Measurements from ENCODE around the gene GAK.
"Not testable (repeated sequence)": the region's sequence is repeated elsewhere in the genome, so short reads cannot be mapped to it uniquely, and the experiment has no call there.

The GAK gene

GRCh38 chr4:931960-932712 is at the start of gene GAK, which contains the start of gene TMEM175:
Gene GAK, minus strand, starts transcription at chr4:932316. Its CDS starts 129 bp downstream, at chr4:932187.
Gene TMEM175, plus strand, starts transcription at chr4:932460. Its CDS starts 15,280 bp downstream, at chr4:947740.
- DNase-seq = peak; percentile 95 to 97

GRCh38 chr4:978957-979701 is 47.0 kb upstream of the GAK start:
- DNase-seq = no peak

DNA sequence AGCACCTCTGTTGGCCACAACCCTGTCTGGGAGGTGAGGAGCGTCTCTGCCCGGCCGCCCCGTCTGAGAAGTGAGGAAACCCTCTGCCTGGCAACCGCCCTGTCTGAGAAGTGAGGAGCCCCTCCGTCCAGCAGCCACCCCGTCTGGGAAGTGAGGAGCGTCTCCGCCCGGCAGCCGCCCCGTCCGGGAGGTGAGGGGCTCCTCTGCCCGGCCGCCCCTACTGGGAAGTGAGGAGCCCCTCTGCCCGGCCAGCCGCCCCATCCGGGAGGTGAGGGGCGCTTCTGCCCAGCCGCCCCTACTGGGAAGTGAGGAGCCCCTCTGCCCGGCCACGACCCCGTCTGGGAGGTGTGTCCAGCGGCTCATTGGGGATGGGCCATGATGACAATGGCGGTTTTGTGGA is 43.9 kb upstream of the GAK start:
- not testable (repeated sequence) for DNase-seq

- no peak for DNase-seq
Observed at GRCh38 chr4:974668-975067, 42.6 kb upstream of the GAK start.

GRCh38 chr4:973431-974397 is 41.6 kb upstream of the GAK start, which contains the start of gene DGKQ:
Gene DGKQ, minus strand, starts transcription at chr4:973569. Its CDS starts 87 bp downstream, at chr4:973482.
- peak; percentile 87 to 88 for DNase-seq

DNA sequence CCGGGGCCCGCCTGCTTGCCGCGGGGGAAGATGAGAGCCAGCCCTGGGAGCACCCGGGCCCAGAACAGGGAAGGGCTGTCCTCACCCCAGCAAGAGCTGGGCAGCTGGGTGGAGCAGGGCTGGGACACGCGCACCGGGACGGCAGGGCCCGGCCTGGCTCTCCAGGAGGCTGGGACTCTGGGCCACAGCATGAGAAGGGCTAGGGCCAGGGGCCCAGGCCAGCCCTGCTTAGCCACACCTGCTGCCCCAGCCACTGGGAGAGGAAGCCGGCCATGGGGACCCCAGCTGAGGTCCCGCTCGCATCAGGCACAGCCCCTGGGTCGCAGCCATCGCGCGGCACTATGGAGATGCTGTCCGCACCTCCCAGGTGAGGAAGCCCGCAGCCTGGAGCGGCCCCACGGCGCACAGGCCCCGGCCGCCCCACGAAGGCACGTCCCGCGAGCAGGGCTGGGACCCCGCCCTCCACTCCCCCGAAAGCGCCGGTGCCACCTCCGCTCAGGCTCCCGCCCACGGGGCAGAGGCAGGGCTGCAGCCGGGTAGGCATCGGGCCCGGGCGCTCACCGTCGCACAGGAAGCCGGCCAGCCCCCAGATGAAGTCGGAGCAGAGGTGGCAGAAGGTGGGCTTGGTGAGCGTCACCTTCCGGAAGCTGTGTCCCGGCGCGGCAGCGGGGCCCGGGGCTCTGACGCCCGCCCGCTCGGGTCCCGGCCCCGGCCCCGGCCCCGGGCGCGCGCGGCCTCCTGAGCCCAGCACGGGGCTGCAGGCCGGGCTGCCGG is 40.7 kb upstream of the GAK start:
- peak; percentile 62 to 63 for DNase-seq

GRCh38 chr4:971666-972500 is 39.8 kb upstream of the GAK start:
- DNase-seq = no peak

GRCh38 chr4:970854-971520 is 38.9 kb upstream of the GAK start:
- no peak for DNase-seq

GRCh38 chr4:970046-970745 is 38.1 kb upstream of the GAK start:
- no peak for DNase-seq

DNA sequence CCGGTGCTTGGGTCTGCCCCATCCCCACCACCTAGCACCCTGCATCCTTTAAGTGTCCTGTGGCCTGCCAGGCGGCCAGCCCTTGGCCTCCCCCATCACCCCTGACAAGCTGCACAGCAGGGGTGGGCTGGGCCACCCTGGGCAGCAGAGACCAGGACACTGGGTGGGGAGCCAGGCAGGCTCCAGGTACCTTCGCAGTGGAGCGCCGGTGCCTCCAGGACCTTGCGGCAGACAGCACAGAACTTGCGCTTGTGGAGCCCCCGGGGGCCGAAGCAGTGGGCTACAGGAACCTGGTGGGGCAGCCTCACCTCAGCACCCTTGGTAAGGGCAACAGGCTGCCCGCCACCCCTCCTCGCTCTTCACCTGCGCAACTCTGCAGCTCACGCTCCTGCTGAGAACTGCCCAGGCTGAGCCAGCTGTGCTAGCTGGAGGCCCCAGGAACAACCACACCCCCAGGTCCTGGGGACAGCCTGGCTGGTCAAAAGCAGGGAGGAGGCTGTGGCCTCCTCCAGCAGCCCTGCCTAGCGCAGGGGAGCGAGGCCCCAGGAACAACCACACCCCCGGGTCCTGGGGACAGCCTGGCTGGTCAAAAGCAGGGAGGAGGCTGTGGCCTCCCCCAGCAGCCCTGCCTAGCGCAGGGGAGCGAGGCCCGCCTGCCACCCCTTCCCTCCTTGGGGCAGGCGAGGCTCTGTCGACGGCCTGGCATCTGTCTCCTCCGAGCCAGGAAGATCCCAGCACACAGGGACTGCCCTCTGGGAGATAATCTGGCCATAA is 36.7 kb upstream of the GAK start:
- no peak for DNase-seq

GRCh38 chr4:968221-968620 is 36.1 kb upstream of the GAK start:
- no peak for DNase-seq

GRCh38 chr4:967113-968104 is 35.3 kb upstream of the GAK start:
- DNase-seq = no peak

DNA sequence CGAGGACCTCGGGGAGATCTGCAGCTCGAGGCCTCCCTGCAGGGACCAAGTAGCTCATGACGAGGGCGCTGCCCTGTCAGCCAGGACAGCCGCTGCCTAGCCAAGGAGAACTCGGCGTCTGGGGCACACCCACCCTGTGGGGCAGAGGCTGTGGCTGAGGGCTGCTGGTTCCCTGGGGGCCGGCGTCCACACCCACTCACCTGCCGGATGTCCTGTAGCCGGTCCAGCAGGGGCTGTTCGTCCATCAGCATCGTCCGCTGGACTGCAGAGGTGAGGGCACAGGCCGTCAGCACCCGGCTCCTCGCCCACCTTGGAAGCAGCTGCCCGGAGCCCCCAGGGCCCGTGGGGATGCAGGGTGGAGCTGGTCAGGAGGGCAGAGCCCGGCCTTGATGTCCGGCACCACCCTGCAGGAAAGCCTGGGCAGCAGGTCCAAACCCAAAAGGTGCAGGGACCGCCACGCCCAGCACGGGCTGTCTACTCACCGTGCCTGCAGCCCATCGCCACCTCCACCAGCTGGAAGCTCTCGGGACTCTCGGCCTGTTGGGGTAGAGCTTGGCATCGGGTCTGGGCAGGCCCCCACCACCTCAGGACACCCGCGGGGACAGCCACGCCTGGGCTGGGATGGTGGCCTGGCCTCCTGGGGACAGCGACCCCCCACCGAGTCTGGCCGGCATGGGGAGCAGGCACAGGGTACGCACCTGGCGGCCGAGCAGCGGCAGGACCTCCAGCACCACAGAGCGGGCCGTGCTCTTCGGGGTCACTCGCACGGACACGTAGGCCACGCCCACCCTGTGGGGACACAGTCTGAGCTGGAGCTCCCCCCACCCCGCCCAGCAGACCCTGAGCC is 34.4 kb upstream of the GAK start:
- DNase-seq = no peak

DNA sequence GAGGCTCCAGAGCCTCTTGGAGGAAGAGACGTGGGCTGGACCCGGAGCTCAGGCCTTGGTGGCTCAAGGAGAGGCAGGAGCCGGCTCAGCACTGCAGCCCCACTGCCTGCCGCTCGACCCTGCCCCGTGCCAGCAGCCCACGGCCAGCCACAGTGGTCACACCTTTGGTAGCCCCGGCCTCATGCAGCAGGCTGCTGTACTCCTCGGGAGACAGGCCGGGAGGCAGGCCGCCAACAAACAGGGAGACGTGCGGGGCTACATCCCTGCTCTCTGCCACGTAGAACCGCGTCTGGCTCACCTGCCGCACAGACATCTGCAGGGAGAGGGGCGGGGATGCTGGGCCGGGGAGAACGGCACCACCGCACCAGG is 33.6 kb upstream of the GAK start:
- DNase-seq = no peak

DNA sequence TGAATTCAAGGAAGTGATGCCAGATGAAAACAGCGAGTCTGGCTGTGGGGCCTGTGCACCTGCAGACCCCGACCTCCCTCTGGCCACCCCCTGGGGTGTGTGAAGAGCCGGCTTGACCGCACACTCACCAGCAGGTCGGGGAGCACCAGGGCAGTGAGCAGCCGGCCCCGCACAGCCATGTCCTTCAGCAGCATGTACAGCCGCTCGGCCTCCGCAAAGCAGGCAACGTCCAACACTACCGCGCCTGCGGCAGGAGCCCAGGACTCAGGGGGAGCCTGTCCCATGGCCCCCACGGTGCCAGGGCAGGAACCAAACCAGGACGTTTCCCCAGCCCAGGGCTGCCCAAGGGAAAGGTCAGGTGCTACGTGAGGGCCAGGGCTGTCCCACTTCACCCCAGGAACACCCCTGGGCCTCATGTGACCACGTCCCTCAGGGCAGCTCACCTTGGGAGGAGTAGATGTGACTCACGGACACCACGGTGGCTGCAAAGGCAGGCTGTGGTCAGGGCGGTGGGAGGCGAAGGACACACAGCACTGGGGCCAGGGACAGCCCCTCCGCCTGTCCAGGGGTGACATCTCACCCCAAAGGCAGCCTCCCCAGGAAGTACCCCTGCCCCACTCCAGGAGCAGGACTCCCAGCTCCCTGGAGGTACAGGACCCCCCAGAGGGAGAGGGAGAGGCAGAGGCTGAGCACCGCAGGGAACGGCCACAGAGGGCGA is 33.1 kb upstream of the GAK start:
- DNase-seq = no peak

DNA sequence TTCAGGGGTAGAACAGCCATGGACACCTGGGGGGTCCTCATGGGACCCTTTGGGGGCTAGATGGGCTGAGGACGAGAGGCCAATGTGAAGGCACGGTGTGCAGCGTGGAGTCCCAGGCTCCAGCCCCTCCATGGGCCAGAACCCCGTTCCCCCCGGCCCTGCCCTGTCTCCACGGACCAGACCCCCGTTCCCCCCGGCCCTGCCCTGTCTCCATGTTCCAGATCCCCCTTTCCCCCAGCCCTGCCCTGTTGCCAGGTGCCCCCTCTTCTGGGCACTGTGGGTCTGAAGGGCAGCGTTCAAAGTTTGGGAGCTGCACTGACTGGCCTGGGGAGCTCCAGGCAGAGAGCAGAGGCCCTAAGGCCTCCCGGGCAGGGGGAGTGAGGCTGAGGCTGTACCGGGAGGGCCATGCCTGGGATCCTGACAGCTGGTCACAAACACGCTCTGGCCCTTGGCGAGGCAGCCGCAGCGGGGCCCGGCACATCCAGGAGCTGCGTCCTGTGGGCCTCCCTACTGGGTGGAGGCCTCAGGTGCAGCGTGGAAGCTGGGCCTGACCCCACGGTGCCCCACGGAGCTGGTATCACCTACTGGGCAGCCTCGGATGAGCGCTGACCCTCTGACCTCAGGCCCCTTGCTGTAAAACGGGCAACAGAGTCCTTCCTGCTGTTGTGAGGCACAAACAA is 32.4 kb upstream of the GAK start:
- no peak for DNase-seq
